ENCODE results near the gene FMNL3. TPM values are rescaled to one million over a fixed set of nuclear protein-coding genes. Genes with fewer than 3 reads are reported as not detected.

The FMNL3 gene
- total RNA-seq, 1 donor from 2014 or later: 11.0 TPM

GRCh38 chr12:49667325-49668090 lies 39.7 kb downstream of the FMNL3 start:
- Histone ChIP-seq H3K27me3 (no peaks in the 10 kb centered on the region), H3K4me3 (no peak overlapping the region), H3K9me3 (no peaks in the 10 kb centered on the region), H3K4me1 (peaks cover 44% of the 10 kb centered on the region), H3K36me3 (no peaks in the 10 kb centered on the region), H3K27ac (no peak overlapping the region)
- no peak for TF ChIP-seq POLR2AphosphoS5 (IDR thresholded peaks at IDR 0.05; ENCODE audit: insufficient read depth in 1 of 2, low read depth in 1 of 2)
- no peak for TF ChIP-seq CTCF (IDR thresholded peaks at IDR 0.05)
- TF ChIP-seq POLR2A (IDR thresholded peaks at IDR 0.05): no peak
- DNase-seq (ENCODE audit: extremely low spot score in 2 of 2): no peak
- intact Hi-C loops (cut with DNase I): no loop called here

GRCh38 chr12:49666176-49666575 lies 41.0 kb downstream of the FMNL3 start:
- no peak for DNase-seq (ENCODE audit: extremely low spot score in 2 of 2)
- H3K4me1 ChIP-seq: peaks cover 39% of the 10 kb centered on the region
- intact Hi-C loops (cut with DNase I): no loop called here
- H3K9me3 ChIP-seq: no peaks in the 10 kb centered on the region
- no peak for TF ChIP-seq POLR2A (IDR thresholded peaks at IDR 0.05)
- no peak for TF ChIP-seq CTCF (IDR thresholded peaks at IDR 0.05)
- no peak for TF ChIP-seq POLR2AphosphoS5 (IDR thresholded peaks at IDR 0.05; ENCODE audit: insufficient read depth in 1 of 2, low read depth in 1 of 2)
- no peaks in the 10 kb centered on the region for H3K36me3 ChIP-seq
- no peaks in the 10 kb centered on the region for H3K27me3 ChIP-seq
- H3K4me3 ChIP-seq: no peak overlapping the region
- H3K27ac ChIP-seq: no peak overlapping the region

- no peak for TF ChIP-seq POLR2AphosphoS5 (IDR thresholded peaks at IDR 0.05; ENCODE audit: insufficient read depth in 1 of 2, low read depth in 1 of 2)
- TF ChIP-seq POLR2A (IDR thresholded peaks at IDR 0.05): no peak
- TF ChIP-seq CTCF (IDR thresholded peaks at IDR 0.05): no peak
- Histone ChIP-seq H3K27ac (no peak overlapping the region), H3K4me1 (peaks cover 33% of the 10 kb centered on the region), H3K36me3 (no peaks in the 10 kb centered on the region), H3K4me3 (no peak overlapping the region), H3K9me3 (no peaks in the 10 kb centered on the region), H3K27me3 (no peaks in the 10 kb centered on the region)
- DNase-seq (ENCODE audit: extremely low spot score in 2 of 2): no peak
- intact Hi-C loops (cut with DNase I): no loop called here
These were observed 41.8 kb downstream of the FMNL3 start for GRCh38 chr12:49665384-49665783.

GRCh38 chr12:49664591-49665239 lies 42.5 kb downstream of the FMNL3 start:
- DNase-seq (ENCODE audit: extremely low spot score in 2 of 2): no peak
- H3K4me3 ChIP-seq: no peak overlapping the region
- TF ChIP-seq POLR2AphosphoS5 (IDR thresholded peaks at IDR 0.05; ENCODE audit: insufficient read depth in 1 of 2, low read depth in 1 of 2): no peak
- TF ChIP-seq CTCF (IDR thresholded peaks at IDR 0.05): no peak
- TF ChIP-seq POLR2A (IDR thresholded peaks at IDR 0.05): no peak
- H3K27ac ChIP-seq: no peak overlapping the region
- no peaks in the 10 kb centered on the region for H3K27me3 ChIP-seq
- intact Hi-C loops (cut with DNase I): no loop called here
- H3K36me3 ChIP-seq: no peaks in the 10 kb centered on the region
- H3K4me1 ChIP-seq: peaks cover 33% of the 10 kb centered on the region
- no peaks in the 10 kb centered on the region for H3K9me3 ChIP-seq

GRCh38 chr12:49664167-49664566 lies 43.0 kb downstream of the FMNL3 start:
- peak overlapping the region; percentile 72 for H3K27ac ChIP-seq

More at GRCh38 chr12:49664167-49664566, 43.0 kb downstream of the FMNL3 start:
- no peak for DNase-seq (ENCODE audit: extremely low spot score in 2 of 2)
- H3K27me3 ChIP-seq: no peaks in the 10 kb centered on the region
- H3K9me3 ChIP-seq: no peaks in the 10 kb centered on the region
- H3K36me3 ChIP-seq: no peaks in the 10 kb centered on the region
- H3K4me3 ChIP-seq: no peak overlapping the region
- H3K4me1 ChIP-seq: peaks cover 33% of the 10 kb centered on the region
- intact Hi-C loops (cut with DNase I): no loop called here
- TF ChIP-seq POLR2A (IDR thresholded peaks at IDR 0.05) (no peak), CTCF (IDR thresholded peaks at IDR 0.05) (no peak), POLR2AphosphoS5 (IDR thresholded peaks at IDR 0.05; ENCODE audit: insufficient read depth in 1 of 2, low read depth in 1 of 2) (no peak)

Measured in vagina (tissue), 2 donors.